Right renal cortex interstitium (tissue), 3 donors: Measurements from ENCODE around the gene FTSJ3. TPM values are rescaled to one million over a fixed set of nuclear protein-coding genes. Genes with fewer than 3 reads are reported as not detected.
A peak's percentile ranks its signal among the peaks of the same experiment; 100 is the strongest.
"Not testable (repeated sequence)": the region's sequence is repeated elsewhere in the genome, so short reads cannot be mapped to it uniquely, and the experiment has no call there.

Experiments
- DNase-seq, 3 donors: peaks; one replicate each; pipeline ENCODE4 v3.0.0-alpha.2; 2013; ENCODE audit warnings: low read depth in 3 of 3, low spot score in 2 of 3
- polyA plus RNA-seq, 3 donors: library from polyadenylated mRNA; unstranded; fragments of 120-200 nt; gene quantifications; one replicate each; pipeline ENCODE4 v1.2.1, GENCODE V29; 2013; ENCODE audit not compliant: insufficient read length in 3 of 3

Gene FTSJ3, protein sequence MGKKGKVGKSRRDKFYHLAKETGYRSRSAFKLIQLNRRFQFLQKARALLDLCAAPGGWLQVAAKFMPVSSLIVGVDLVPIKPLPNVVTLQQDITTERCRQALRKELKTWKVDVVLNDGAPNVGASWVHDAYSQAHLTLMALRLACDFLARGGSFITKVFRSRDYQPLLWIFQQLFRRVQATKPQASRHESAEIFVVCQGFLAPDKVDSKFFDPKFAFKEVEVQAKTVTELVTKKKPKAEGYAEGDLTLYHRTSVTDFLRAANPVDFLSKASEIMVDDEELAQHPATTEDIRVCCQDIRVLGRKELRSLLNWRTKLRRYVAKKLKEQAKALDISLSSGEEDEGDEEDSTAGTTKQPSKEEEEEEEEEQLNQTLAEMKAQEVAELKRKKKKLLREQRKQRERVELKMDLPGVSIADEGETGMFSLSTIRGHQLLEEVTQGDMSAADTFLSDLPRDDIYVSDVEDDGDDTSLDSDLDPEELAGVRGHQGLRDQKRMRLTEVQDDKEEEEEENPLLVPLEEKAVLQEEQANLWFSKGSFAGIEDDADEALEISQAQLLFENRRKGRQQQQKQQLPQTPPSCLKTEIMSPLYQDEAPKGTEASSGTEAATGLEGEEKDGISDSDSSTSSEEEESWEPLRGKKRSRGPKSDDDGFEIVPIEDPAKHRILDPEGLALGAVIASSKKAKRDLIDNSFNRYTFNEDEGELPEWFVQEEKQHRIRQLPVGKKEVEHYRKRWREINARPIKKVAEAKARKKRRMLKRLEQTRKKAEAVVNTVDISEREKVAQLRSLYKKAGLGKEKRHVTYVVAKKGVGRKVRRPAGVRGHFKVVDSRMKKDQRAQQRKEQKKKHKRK
- 10 to 100 TPM; 53.1 to 76.9 (median 69.5) TPM for polyA plus RNA-seq

DNA sequence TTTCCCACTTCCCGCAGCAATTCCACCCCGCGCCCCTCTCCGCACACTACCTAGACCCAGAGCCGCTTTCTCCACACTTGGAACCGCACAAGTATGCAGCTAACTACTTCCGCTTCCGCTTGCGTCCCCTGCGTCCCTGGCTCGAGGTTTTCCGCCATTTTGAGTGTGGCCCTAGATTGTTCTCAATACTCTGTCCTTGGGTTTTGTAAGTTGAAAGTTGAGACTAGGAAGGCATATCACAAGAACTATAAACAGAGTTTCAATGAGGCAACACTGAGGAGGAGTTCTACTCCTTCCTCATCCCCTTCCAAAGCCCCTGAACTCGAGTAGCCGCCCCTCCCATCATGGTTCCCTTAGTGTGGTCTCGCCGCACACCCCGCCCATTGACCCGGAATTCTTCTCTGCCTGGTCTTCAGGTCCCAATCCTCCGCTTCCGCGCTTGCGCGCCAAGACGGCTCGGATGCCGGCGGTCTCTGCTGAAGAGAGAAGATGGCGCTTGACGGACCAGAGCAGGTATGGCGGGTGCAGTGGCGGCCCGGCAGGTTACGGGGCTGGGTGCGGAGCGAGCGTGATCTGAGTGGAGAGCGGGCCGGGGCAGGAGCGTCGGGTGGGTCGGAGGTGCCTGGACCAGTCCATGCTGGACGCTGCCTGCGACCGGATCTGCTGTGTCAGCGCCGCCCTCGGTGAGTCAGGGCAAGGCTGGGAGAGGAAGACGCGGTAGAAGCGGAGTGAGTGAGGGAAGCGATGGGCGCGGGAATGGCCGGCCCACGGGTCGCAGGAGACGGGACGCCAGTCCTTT lies at the start of gene FTSJ3, which contains the start of gene PSMC5:
FTSJ3 (minus strand) TSS at position 662 of the 799 bp plus-strand sequence. CDS start 761 bp downstream, outside the sequence.
PSMC5 (plus strand) TSS at position 430 of the 799 bp plus-strand sequence; CDS start at position 490, 60 bp downstream.
- peak; percentile 95 to 97 (median 96) for DNase-seq

DNA sequence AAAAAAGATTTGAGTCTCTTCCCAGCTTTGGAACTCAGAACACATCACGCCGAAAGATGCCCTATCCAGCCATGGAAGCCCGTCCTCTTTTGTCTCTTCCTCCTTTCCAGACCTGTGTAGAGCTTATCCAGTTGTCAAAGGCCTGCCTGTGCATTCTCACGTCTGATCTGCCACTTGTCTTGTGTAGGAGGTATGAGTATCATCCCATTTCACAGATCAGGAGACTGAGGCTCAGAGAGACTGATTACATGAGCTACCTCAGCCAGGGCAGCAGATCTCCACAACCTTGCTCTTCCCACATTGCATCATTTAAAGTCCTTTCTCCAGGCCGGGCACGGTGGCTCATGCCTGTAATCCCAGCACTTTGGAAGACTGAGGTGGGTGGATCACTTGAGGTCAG lies 47.2 kb upstream of the FTSJ3 start:
- DNase-seq, result not testable (repeated sequence)

- not testable (repeated sequence) for DNase-seq
These were observed 46.7 kb upstream of the FTSJ3 start for GRCh38 chr17:63874061-63874626.

DNA sequence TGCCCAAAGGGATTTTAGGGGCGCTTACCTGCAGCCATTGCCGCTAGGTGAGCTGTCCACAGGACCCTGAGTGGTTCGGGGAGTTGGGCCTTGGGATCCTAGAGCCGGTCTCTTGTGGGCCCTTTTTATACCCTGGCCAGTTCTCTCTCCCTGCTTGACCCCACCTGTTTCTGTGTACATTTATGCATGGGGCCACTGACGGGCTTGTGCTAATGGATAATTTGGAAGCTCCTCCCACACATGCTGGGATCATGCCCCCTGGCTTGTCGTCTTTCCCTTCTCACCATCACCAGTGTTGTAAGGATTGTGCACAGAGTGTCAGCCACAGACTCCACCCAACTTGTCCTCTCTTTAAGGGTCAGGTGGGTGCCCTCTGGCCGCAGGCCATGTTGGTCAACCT lies 46.1 kb upstream of the FTSJ3 start, which contains the start of gene CSH2:
CSH2 (minus strand) TSS at position 101 of the 400 bp plus-strand sequence; CDS start at position 38, 63 bp downstream.
- DNase-seq, result not testable (repeated sequence)

DNA sequence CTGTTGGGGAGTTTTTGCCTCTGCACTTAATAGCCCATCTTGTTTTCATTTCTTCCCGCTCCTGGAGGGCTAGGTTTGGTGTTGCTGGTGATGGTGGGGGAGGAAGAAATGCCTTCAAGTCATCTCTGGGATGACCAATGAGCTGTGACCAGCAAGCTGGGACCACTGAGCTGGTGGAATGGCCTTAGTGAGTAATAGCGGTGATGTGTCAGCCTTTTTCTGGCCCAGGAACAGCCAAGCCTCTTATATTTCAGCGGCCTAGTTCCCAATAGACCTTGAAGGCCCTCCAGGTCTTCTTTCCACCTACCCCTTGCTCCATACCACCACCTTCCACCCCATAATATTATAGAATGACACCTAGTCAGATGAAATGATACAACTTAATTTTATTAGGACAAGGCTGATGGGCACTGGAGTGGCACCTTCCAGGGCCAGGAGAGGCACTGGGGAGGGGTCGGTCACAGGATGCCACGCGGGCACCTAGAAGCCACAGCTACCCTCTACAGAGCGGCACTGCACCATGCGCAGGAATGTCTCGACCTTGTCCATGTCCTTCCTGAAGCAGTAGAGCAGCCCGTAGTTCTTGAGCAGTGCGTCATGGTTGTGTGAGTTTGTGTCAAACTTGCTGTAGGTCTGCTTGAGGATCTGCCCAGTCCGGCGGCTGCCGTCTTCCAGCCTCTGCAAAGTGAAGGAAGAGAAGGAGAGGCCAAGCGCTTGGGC lies 44.3 kb upstream of the FTSJ3 start:
- not testable (repeated sequence) for DNase-seq

GRCh38 chr17:63870292-63870665 lies 42.8 kb upstream of the FTSJ3 start:
- not testable (repeated sequence) for DNase-seq

DNA sequence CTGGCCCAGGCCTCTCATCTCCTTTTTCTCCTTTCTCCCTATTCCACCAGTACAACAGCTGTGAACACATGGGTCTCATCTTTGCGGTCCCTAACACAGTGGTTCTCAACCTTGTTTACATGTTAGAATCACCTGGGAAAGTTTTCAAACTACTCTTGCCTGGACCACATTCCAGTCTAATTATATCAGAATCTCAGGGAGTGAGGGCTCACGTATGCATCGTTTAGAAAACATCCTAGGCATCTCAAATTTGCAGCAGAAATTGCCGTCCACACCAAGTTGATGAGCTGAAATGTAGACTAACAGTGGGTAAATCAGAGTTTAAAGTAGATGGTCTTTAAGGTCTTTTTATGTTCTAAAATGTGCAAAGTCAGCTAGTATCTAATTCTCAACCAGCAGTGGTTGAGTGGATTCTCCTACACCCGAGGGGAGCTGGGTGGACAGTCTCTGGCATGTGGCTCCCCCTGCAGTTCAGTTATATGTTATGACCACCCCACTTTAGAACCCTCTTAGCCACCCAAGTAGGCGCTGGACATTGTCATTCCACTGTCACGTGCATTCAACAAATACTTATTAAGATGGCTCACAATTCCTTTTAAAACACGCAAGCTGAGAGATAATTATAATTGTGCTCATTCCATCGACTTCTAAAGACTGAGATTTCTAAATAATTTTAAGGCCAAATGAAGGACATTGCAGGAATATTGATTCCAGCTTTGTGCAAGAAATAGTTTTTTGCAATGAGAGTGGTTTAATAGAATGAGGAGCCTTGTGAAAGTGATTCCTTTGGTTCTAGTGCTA lies 42.2 kb upstream of the FTSJ3 start:
- not testable (repeated sequence) for DNase-seq

GRCh38 chr17:63866625-63867024 lies 39.2 kb upstream of the FTSJ3 start:
- DNase-seq, result not testable (repeated sequence)

GRCh38 chr17:63859257-63859656 lies 31.8 kb upstream of the FTSJ3 start:
- no peak for DNase-seq

DNA sequence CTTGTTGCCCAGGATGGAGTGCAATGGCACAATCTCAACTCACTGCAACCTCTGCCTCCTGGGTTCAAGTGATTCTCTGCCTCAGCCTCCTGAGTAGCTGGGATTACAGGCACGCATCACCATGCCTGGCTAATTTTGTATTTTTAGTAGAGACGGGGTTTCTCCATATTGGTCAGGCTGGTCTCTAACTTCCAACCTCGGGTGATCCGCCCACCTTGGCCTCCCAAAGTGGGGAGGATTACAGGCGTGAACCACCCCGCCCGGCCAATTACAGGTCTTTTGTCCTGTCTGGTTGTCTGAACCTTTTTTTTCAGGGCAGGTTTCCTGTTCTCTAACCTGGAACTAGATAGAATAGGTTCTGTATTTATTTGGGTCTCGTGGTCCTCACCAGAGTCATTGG lies 29.0 kb upstream of the FTSJ3 start:
- DNase-seq, result not testable (repeated sequence)

- no peak for DNase-seq
These were observed 27.7 kb upstream of the FTSJ3 start for GRCh38 chr17:63855185-63855584.

GRCh38 chr17:63854709-63855108 lies 27.2 kb upstream of the FTSJ3 start:
- DNase-seq, result no peak

GRCh38 chr17:63853260-63853659 lies 25.8 kb upstream of the FTSJ3 start:
- no peak for DNase-seq

- DNase-seq, result no peak
These were observed 22.9 kb upstream of the FTSJ3 start for GRCh38 chr17:63850401-63850800.

- DNase-seq, result peak in 1 of 3 donors; percentile 85
These were observed 21.6 kb upstream of the FTSJ3 start for GRCh38 chr17:63848834-63849689.

DNA sequence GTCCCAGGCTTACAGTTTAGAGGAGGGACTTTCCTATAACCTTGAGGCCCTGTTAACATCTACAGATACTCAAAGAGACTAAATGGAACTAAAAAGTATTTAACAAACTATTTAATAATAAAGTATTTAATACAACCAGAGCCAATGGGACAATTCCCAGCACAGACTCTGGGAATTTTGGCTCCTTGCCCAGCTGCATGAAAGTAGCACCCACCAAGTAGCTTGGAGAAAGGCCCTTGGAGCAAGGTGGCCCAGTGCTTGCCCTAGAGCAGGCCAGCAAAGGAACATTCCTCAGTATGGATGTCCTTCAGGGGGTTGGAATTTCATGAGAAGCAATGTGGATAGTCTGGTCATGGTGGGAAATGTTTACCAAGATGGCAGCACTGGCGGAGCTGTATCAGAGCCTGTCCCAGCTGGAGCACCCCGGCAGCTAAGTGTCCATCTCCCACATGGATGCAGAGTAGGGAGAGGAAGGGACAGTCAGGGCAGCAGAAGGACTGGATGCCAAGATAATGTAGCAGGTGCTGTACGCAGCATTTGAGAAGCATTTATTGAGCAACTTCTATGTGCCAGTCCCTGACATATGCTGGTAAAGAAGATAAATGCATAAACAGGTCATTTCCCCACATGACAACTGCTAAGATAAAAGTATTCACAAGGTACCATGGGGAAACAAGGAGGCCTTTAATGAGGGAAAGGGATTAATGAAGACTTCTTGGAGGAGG lies 20.2 kb upstream of the FTSJ3 start:
- no peak for DNase-seq

- no peak for DNase-seq
These were observed 18.0 kb upstream of the FTSJ3 start for GRCh38 chr17:63845509-63845908.
